ENCODE data around the gene VPS13C. TPM values are rescaled to one million over a fixed set of nuclear protein-coding genes. Genes with fewer than 3 reads are reported as not detected.

VPS13C gene
- polyA plus RNA-seq, 2 donors = 3.5 to 3.6 TPM

GRCh38 chr15:61828008-61828407 is 232.2 kb downstream of the VPS13C start:
- H3K27ac ChIP-seq (ENCODE audit: low read depth in 2 of 2, low read length in 1 of 2) = no peak overlapping the region
- H3K9me3 ChIP-seq (ENCODE audit: control insufficient read depth in 2 of 2, insufficient read depth in 1 of 2, low read depth in 1 of 2, low read length in 1 of 2) = no peaks in the 10 kb centered on the region
- no peak overlapping the region for H3K4me3 ChIP-seq (ENCODE audit: low read depth in 1 of 2, low read length in 2 of 2)
- H3K4me1 ChIP-seq (ENCODE audit: control insufficient read depth in 2 of 2, insufficient read depth in 2 of 2, low read length in 1 of 2) = peaks cover 0 to 2% of the 10 kb centered on the region in 2 donors
- H3K27me3 ChIP-seq (ENCODE audit: control insufficient read depth in 1 of 2, insufficient read depth in 2 of 2, low read length in 2 of 2) = no peaks in the 10 kb centered on the region
- WGBS, 2 donors = 89 to 91% methylated on average over 13 of the region's 13 CpGs
- no peaks in the 10 kb centered on the region for H3K36me3 ChIP-seq (ENCODE audit: control insufficient read depth in 2 of 2, insufficient read depth in 2 of 2, low read length in 1 of 2)

GRCh38 chr15:61827131-61827530 is 233.1 kb downstream of the VPS13C start:
- Histone ChIP-seq H3K9me3 (ENCODE audit: control insufficient read depth in 2 of 2, insufficient read depth in 1 of 2, low read depth in 1 of 2, low read length in 1 of 2) (no peaks in the 10 kb centered on the region), H3K4me1 (ENCODE audit: control insufficient read depth in 2 of 2, insufficient read depth in 2 of 2, low read length in 1 of 2) (peaks cover 0 to 2% of the 10 kb centered on the region in 2 donors), H3K27ac (ENCODE audit: low read depth in 2 of 2, low read length in 1 of 2) (no peak overlapping the region), H3K27me3 (ENCODE audit: control insufficient read depth in 1 of 2, insufficient read depth in 2 of 2, low read length in 2 of 2) (no peaks in the 10 kb centered on the region), H3K36me3 (ENCODE audit: control insufficient read depth in 2 of 2, insufficient read depth in 2 of 2, low read length in 1 of 2) (no peaks in the 10 kb centered on the region), H3K4me3 (ENCODE audit: low read depth in 1 of 2, low read length in 2 of 2) (no peak overlapping the region)
- WGBS, 2 donors = 82 to 96% methylated on average over 1 of the region's 1 CpG

GRCh38 chr15:61824291-61824690 is 236.0 kb downstream of the VPS13C start:
- no peak overlapping the region for H3K4me3 ChIP-seq (ENCODE audit: low read depth in 1 of 2, low read length in 2 of 2)
- no peaks in the 10 kb centered on the region for H3K4me1 ChIP-seq (ENCODE audit: control insufficient read depth in 2 of 2, insufficient read depth in 2 of 2, low read length in 1 of 2)
- H3K27ac ChIP-seq (ENCODE audit: low read depth in 2 of 2, low read length in 1 of 2) = no peak overlapping the region
- no peaks in the 10 kb centered on the region for H3K36me3 ChIP-seq (ENCODE audit: control insufficient read depth in 2 of 2, insufficient read depth in 2 of 2, low read length in 1 of 2)
- H3K27me3 ChIP-seq (ENCODE audit: control insufficient read depth in 1 of 2, insufficient read depth in 2 of 2, low read length in 2 of 2) = no peaks in the 10 kb centered on the region
- 1 to 32% methylated on average over 1 of the region's 1 CpG for WGBS, 2 donors
- no peaks in the 10 kb centered on the region for H3K9me3 ChIP-seq (ENCODE audit: control insufficient read depth in 2 of 2, insufficient read depth in 1 of 2, low read depth in 1 of 2, low read length in 1 of 2)

- 84 to 91% methylated on average over 3 of the region's 3 CpGs for WGBS, 2 donors
Measured at GRCh38 chr15:61822511-61822910, 237.7 kb downstream of the VPS13C start.

GRCh38 chr15:61820951-61821350 is 239.3 kb downstream of the VPS13C start:
- Histone ChIP-seq H3K4me1 (ENCODE audit: control insufficient read depth in 2 of 2, insufficient read depth in 2 of 2, low read length in 1 of 2) (no peaks in the 10 kb centered on the region), H3K27ac (ENCODE audit: low read depth in 2 of 2, low read length in 1 of 2) (no peak overlapping the region), H3K36me3 (ENCODE audit: control insufficient read depth in 2 of 2, insufficient read depth in 2 of 2, low read length in 1 of 2) (no peaks in the 10 kb centered on the region), H3K27me3 (ENCODE audit: control insufficient read depth in 1 of 2, insufficient read depth in 2 of 2, low read length in 2 of 2) (no peaks in the 10 kb centered on the region), H3K4me3 (ENCODE audit: low read depth in 1 of 2, low read length in 2 of 2) (no peak overlapping the region), H3K9me3 (ENCODE audit: control insufficient read depth in 2 of 2, insufficient read depth in 1 of 2, low read depth in 1 of 2, low read length in 1 of 2) (no peaks in the 10 kb centered on the region)
- 84 to 85% methylated on average over 4 of the region's 4 CpGs for WGBS, 2 donors

More at GRCh38 chr15:61822511-61822910, 237.7 kb downstream of the VPS13C start:
- Histone ChIP-seq H3K9me3 (ENCODE audit: control insufficient read depth in 2 of 2, insufficient read depth in 1 of 2, low read depth in 1 of 2, low read length in 1 of 2) (no peaks in the 10 kb centered on the region), H3K27me3 (ENCODE audit: control insufficient read depth in 1 of 2, insufficient read depth in 2 of 2, low read length in 2 of 2) (no peaks in the 10 kb centered on the region), H3K27ac (ENCODE audit: low read depth in 2 of 2, low read length in 1 of 2) (no peak overlapping the region), H3K36me3 (ENCODE audit: control insufficient read depth in 2 of 2, insufficient read depth in 2 of 2, low read length in 1 of 2) (no peaks in the 10 kb centered on the region), H3K4me1 (ENCODE audit: control insufficient read depth in 2 of 2, insufficient read depth in 2 of 2, low read length in 1 of 2) (no peaks in the 10 kb centered on the region), H3K4me3 (ENCODE audit: low read depth in 1 of 2, low read length in 2 of 2) (no peak overlapping the region)

- Histone ChIP-seq H3K27ac (ENCODE audit: low read depth in 2 of 2, low read length in 1 of 2) (no peak overlapping the region), H3K9me3 (ENCODE audit: control insufficient read depth in 2 of 2, insufficient read depth in 1 of 2, low read depth in 1 of 2, low read length in 1 of 2) (no peaks in the 10 kb centered on the region), H3K27me3 (ENCODE audit: control insufficient read depth in 1 of 2, insufficient read depth in 2 of 2, low read length in 2 of 2) (no peaks in the 10 kb centered on the region), H3K4me1 (ENCODE audit: control insufficient read depth in 2 of 2, insufficient read depth in 2 of 2, low read length in 1 of 2) (no peaks in the 10 kb centered on the region), H3K4me3 (ENCODE audit: low read depth in 1 of 2, low read length in 2 of 2) (no peak overlapping the region), H3K36me3 (ENCODE audit: control insufficient read depth in 2 of 2, insufficient read depth in 2 of 2, low read length in 1 of 2) (no peaks in the 10 kb centered on the region)
- 79 to 86% methylated on average over 9 of the region's 9 CpGs for WGBS, 2 donors
Measured at GRCh38 chr15:61820212-61820611, 240.0 kb downstream of the VPS13C start.

GRCh38 chr15:61819386-61819785 is 240.9 kb downstream of the VPS13C start:
- no peak overlapping the region for H3K27ac ChIP-seq (ENCODE audit: low read depth in 2 of 2, low read length in 1 of 2)
- H3K4me3 ChIP-seq (ENCODE audit: low read depth in 1 of 2, low read length in 2 of 2) = no peak overlapping the region
- no peaks in the 10 kb centered on the region for H3K9me3 ChIP-seq (ENCODE audit: control insufficient read depth in 2 of 2, insufficient read depth in 1 of 2, low read depth in 1 of 2, low read length in 1 of 2)
- no peaks in the 10 kb centered on the region for H3K27me3 ChIP-seq (ENCODE audit: control insufficient read depth in 1 of 2, insufficient read depth in 2 of 2, low read length in 2 of 2)
- no peaks in the 10 kb centered on the region for H3K36me3 ChIP-seq (ENCODE audit: control insufficient read depth in 2 of 2, insufficient read depth in 2 of 2, low read length in 1 of 2)
- no peaks in the 10 kb centered on the region for H3K4me1 ChIP-seq (ENCODE audit: control insufficient read depth in 2 of 2, insufficient read depth in 2 of 2, low read length in 1 of 2)
- WGBS, 2 donors = 82 to 88% methylated on average over 9 of the region's 9 CpGs

- Histone ChIP-seq H3K4me3 (ENCODE audit: low read depth in 1 of 2, low read length in 2 of 2) (no peak overlapping the region), H3K27ac (ENCODE audit: low read depth in 2 of 2, low read length in 1 of 2) (no peak overlapping the region), H3K27me3 (ENCODE audit: control insufficient read depth in 1 of 2, insufficient read depth in 2 of 2, low read length in 2 of 2) (no peaks in the 10 kb centered on the region), H3K9me3 (ENCODE audit: control insufficient read depth in 2 of 2, insufficient read depth in 1 of 2, low read depth in 1 of 2, low read length in 1 of 2) (no peaks in the 10 kb centered on the region), H3K4me1 (ENCODE audit: control insufficient read depth in 2 of 2, insufficient read depth in 2 of 2, low read length in 1 of 2) (no peaks in the 10 kb centered on the region), H3K36me3 (ENCODE audit: control insufficient read depth in 2 of 2, insufficient read depth in 2 of 2, low read length in 1 of 2) (no peaks in the 10 kb centered on the region)
- WGBS, 2 donors = 97% methylated on average over 2 of the region's 2 CpGs
Measured at GRCh38 chr15:61818801-61819200, 241.4 kb downstream of the VPS13C start.

GRCh38 chr15:61816856-61817255 is 243.4 kb downstream of the VPS13C start:
- H3K4me3 ChIP-seq (ENCODE audit: low read depth in 1 of 2, low read length in 2 of 2) = no peak overlapping the region
- no peak overlapping the region for H3K27ac ChIP-seq (ENCODE audit: low read depth in 2 of 2, low read length in 1 of 2)
- H3K9me3 ChIP-seq (ENCODE audit: control insufficient read depth in 2 of 2, insufficient read depth in 1 of 2, low read depth in 1 of 2, low read length in 1 of 2) = no peaks in the 10 kb centered on the region
- H3K36me3 ChIP-seq (ENCODE audit: control insufficient read depth in 2 of 2, insufficient read depth in 2 of 2, low read length in 1 of 2) = no peaks in the 10 kb centered on the region
- no peaks in the 10 kb centered on the region for H3K27me3 ChIP-seq (ENCODE audit: control insufficient read depth in 1 of 2, insufficient read depth in 2 of 2, low read length in 2 of 2)
- H3K4me1 ChIP-seq (ENCODE audit: control insufficient read depth in 2 of 2, insufficient read depth in 2 of 2, low read length in 1 of 2) = no peaks in the 10 kb centered on the region
- WGBS, 2 donors = 82 to 85% methylated on average over 7 of the region's 7 CpGs

GRCh38 chr15:61815356-61816083 is 244.7 kb downstream of the VPS13C start:
- Histone ChIP-seq H3K9me3 (ENCODE audit: control insufficient read depth in 2 of 2, insufficient read depth in 1 of 2, low read depth in 1 of 2, low read length in 1 of 2) (no peaks in the 10 kb centered on the region), H3K4me3 (ENCODE audit: low read depth in 1 of 2, low read length in 2 of 2) (no peak overlapping the region)
- 82 to 86% methylated on average over 12 of the region's 12 CpGs for WGBS, 2 donors

More at GRCh38 chr15:61815356-61816083, 244.7 kb downstream of the VPS13C start:
- H3K4me1 ChIP-seq (ENCODE audit: control insufficient read depth in 2 of 2, insufficient read depth in 2 of 2, low read length in 1 of 2) = no peaks in the 10 kb centered on the region
- H3K27ac ChIP-seq (ENCODE audit: low read depth in 2 of 2, low read length in 1 of 2) = no peak overlapping the region
- H3K27me3 ChIP-seq (ENCODE audit: control insufficient read depth in 1 of 2, insufficient read depth in 2 of 2, low read length in 2 of 2) = no peaks in the 10 kb centered on the region
- no peaks in the 10 kb centered on the region for H3K36me3 ChIP-seq (ENCODE audit: control insufficient read depth in 2 of 2, insufficient read depth in 2 of 2, low read length in 1 of 2)
